Left lung (tissue), 10 donors: ENCODE data around the gene LSM8. TPM values are rescaled to one million over a fixed set of nuclear protein-coding genes. Genes with fewer than 3 reads are reported as not detected.
A peak's percentile ranks its signal among the peaks of the same experiment; 100 is the strongest.

Experiments used
- ATAC-seq: fragments of 200-7000 bp; cut with Tn5 transposase; one replicate; pipeline ENCODE4 v1.9.1; 2020; ENCODE audit warnings: moderate library complexity
- DNase-seq, 4 donors: peaks; one replicate each; pipeline ENCODE4 v3.0.0-alpha.2; 2013 to 2020
- H3K27ac ChIP-seq, 2 donors: fragments of 200-600 bp; sonication (generic) in 1 of 2; one replicate each; pipeline versions ENCODE4 v1.5.0 to v1.8.0; 2020 to 2021
- H3K27me3 ChIP-seq, 2 donors: fragments of 200-600 bp; sonication (generic) in 1 of 2; one replicate each; pipeline versions ENCODE4 v1.5.0 to v1.8.0; 2020 to 2021
- H3K36me3 ChIP-seq, 2 donors: fragments of 200-600 bp; sonication (generic) in 1 of 2; one replicate each; pipeline versions ENCODE4 v1.5.0 to v1.8.0; 2020 to 2021
- H3K4me1 ChIP-seq, 2 donors: fragments of 200-600 bp; one replicate each; pipeline ENCODE4 v1.8.0; 2021
- H3K4me3 ChIP-seq, 2 donors: fragments of 200-600 bp; sonication (generic) in 1 of 2; one replicate each; pipeline versions ENCODE4 v1.5.0 to v1.8.0; 2020 to 2021; ENCODE audit warnings: mild to moderate bottlenecking in 1 of 2
- H3K9me3 ChIP-seq, 2 donors: fragments of 200-600 bp; sonication (generic) in 1 of 2; one replicate each; pipeline versions ENCODE4 v1.5.0 to v1.8.0; 2020 to 2021
- CTCF ChIP-seq, 2 donors: fragments of 200-600 bp; sonication (generic) in 1 of 2; IDR thresholded peaks; one replicate each; pipeline versions ENCODE4 v1.5.0 to v1.8.0; 2021; ENCODE audit warnings: antibody characterized with exemption in 2 of 2
- intact Hi-C, 2 donors: fragments of 100-400 bp; cut with DNase I; formaldehyde crosslinking; loops; one replicate each; pipeline versions ENCODE4 v1.11.2 to v1.14.2; 2022
- polyA plus RNA-seq, 6 donors: library from polyadenylated mRNA; unstranded; fragments of 120-200 nt; gene quantifications; one replicate each; pipeline ENCODE4 v1.2.1, GENCODE V29; 2013; ENCODE audit not compliant: insufficient read length in 6 of 6
- total RNA-seq, 2 donors: library from RNA; stranded (reverse); fragmentation: NEBNext Ultra II Directional; extraction: Animal tissue kit (Norgen Biotek cat#: 25700); gene quantifications; one replicate each; pipeline ENCODE4 v1.2.1, GENCODE V29; 2021
- donor health status: DM: no; HTN: yes; CAD: no.
- donor health status: DM: no; HTN: no; CAD: no.

LSM8 gene
- total and polyA plus RNA-seq, 8 donors, result 27.8 to 70.6 (median 65.8) TPM

GRCh38 chr7:118153551-118154177 is 30.3 kb upstream of the LSM8 start:
- TF ChIP-seq CTCF (IDR thresholded peaks at IDR 0.05), result peak; percentile 47 to 55
- DNase-seq, result no peak
- Histone ChIP-seq H3K27ac (no peak overlapping the region), H3K27me3 (no peaks in the 10 kb centered on the region), H3K4me3 (no peak overlapping the region), H3K9me3 (peaks cover 0 to 1% of the 10 kb centered on the region in 2 donors), H3K36me3 (no peaks in the 10 kb centered on the region), H3K4me1 (no peaks in the 10 kb centered on the region)
- intact Hi-C loops, result no loop called here
- peak; percentile 62 for ATAC-seq

GRCh38 chr7:118158766-118159165 is 25.2 kb upstream of the LSM8 start:
- Histone ChIP-seq H3K27ac (no peak overlapping the region), H3K36me3 (no peaks in the 10 kb centered on the region), H3K27me3 (no peaks in the 10 kb centered on the region), H3K4me1 (no peaks in the 10 kb centered on the region), H3K4me3 (no peak overlapping the region), H3K9me3 (peaks cover 0 to 8% of the 10 kb centered on the region in 2 donors)
- no peak for TF ChIP-seq CTCF (IDR thresholded peaks at IDR 0.05)
- ATAC-seq (no peak), DNase-seq (no peak)
- intact Hi-C loops, result no loop called here

GRCh38 chr7:118169146-118169545 is 14.8 kb upstream of the LSM8 start:
- Histone ChIP-seq H3K4me3 (no peak overlapping the region), H3K27ac (no peak overlapping the region), H3K27me3 (peaks cover 0 to 16% of the 10 kb centered on the region in 2 donors), H3K9me3 (no peaks in the 10 kb centered on the region), H3K36me3 (no peaks in the 10 kb centered on the region), H3K4me1 (no peaks in the 10 kb centered on the region)
- ATAC-seq (no peak), DNase-seq (no peak)
- no peak for TF ChIP-seq CTCF (IDR thresholded peaks at IDR 0.05)
- intact Hi-C loops, result no loop called here

- Histone ChIP-seq H3K4me1 (no peaks in the 10 kb centered on the region), H3K27me3 (peaks cover 0 to 13% of the 10 kb centered on the region in 2 donors), H3K36me3 (no peaks in the 10 kb centered on the region), H3K9me3 (no peaks in the 10 kb centered on the region), H3K4me3 (no peak overlapping the region), H3K27ac (no peak overlapping the region)
- intact Hi-C loops, result no loop called here
- DNase-seq (peak in 1 of 4 donors; percentile 17), ATAC-seq (no peak)
- TF ChIP-seq CTCF (IDR thresholded peaks at IDR 0.05), result no peak
Observed at GRCh38 chr7:118175740-118176139, 8.2 kb upstream of the LSM8 start.

GRCh38 chr7:118179191-118179590 is 4.8 kb upstream of the LSM8 start:
- no peak overlapping the region for H3K4me3 ChIP-seq
- no peaks in the 10 kb centered on the region for H3K27me3 ChIP-seq
- no peaks in the 10 kb centered on the region for H3K36me3 ChIP-seq
- ATAC-seq (no peak), DNase-seq (no peak)
- TF ChIP-seq CTCF (IDR thresholded peaks at IDR 0.05), result no peak
- no peak overlapping the region for H3K27ac ChIP-seq
- no peaks in the 10 kb centered on the region for H3K9me3 ChIP-seq
- peaks cover 3 to 6% of the 10 kb centered on the region in 2 donors for H3K4me1 ChIP-seq
- intact Hi-C loops, result no loop called here
